Measurements from ENCODE around the gene TBCB.

The TBCB gene

DNA sequence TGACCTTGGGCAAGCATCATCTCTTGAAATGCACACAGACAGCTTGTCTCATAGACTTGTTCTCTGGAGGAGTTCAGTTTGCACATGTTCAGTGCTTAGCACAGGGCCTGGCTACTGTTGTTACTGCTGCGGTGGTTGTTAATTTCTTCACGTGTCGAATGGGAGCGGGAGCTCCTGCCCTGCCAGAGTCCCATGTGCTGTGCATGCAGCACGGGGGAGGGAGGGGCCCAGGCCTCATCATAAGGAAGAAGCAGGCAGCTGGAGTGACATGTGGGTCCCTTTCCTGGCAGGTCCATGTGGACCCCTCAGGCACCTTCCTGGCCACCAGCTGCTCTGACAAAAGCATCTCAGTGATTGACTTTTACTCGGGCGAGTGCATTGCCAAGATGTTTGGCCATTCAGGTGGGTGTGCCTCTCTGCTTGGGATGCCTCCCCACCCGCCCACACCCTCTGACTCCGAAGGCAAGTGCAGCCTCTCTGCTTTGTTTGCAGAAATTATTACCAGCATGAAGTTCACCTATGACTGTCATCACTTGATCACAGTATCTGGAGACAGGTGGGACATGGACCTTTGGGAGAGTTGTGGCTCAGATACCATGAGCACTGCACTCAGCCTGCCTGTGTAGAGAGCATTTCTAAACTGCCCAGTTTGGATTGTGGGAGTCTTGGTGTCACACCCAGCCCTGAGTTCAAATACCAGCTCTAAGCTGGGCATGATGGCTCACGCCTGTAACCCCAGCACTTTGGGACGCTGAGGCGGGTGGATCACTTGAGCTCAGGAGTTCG is 24.2 kb upstream of the TBCB start:
- no peak for DNase-seq (ENCODE audit: low spot score)
- TF ChIP-seq, protein P1, sequence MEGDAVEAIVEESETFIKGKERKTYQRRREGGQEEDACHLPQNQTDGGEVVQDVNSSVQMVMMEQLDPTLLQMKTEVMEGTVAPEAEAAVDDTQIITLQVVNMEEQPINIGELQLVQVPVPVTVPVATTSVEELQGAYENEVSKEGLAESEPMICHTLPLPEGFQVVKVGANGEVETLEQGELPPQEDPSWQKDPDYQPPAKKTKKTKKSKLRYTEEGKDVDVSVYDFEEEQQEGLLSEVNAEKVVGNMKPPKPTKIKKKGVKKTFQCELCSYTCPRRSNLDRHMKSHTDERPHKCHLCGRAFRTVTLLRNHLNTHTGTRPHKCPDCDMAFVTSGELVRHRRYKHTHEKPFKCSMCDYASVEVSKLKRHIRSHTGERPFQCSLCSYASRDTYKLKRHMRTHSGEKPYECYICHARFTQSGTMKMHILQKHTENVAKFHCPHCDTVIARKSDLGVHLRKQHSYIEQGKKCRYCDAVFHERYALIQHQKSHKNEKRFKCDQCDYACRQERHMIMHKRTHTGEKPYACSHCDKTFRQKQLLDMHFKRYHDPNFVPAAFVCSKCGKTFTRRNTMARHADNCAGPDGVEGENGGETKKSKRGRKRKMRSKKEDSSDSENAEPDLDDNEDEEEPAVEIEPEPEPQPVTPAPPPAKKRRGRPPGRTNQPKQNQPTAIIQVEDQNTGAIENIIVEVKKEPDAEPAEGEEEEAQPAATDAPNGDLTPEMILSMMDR (IDR thresholded peaks at IDR 0.05), result no peak
- no peak overlapping the region for H3K27ac ChIP-seq
- H3K4me3 ChIP-seq, result no peak overlapping the region

DNA sequence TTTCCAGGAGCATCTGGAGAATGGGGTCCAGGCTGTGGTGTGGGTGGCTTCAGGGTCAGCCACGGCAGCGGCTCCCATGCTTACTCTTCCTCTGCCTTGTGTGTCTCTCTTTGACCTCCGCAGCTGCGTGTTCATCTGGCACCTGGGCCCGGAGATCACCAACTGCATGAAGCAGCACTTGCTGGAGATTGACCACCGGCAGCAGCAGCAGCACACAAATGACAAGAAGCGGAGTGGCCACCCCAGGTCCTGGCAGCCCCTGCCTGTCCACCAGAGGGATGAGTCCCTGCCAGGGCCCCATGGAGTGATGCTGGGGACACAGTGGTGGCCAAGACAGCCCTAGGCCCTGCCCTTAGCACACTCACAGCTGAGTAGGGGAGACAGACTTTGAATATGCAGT is 22.7 kb upstream of the TBCB start:
- Histone ChIP-seq H3K27ac (no peak overlapping the region), H3K4me3 (no peak overlapping the region)
- TF ChIP-seq, protein P1 (IDR thresholded peaks at IDR 0.05), result no peak
- no peak for DNase-seq (ENCODE audit: low spot score)

DNA sequence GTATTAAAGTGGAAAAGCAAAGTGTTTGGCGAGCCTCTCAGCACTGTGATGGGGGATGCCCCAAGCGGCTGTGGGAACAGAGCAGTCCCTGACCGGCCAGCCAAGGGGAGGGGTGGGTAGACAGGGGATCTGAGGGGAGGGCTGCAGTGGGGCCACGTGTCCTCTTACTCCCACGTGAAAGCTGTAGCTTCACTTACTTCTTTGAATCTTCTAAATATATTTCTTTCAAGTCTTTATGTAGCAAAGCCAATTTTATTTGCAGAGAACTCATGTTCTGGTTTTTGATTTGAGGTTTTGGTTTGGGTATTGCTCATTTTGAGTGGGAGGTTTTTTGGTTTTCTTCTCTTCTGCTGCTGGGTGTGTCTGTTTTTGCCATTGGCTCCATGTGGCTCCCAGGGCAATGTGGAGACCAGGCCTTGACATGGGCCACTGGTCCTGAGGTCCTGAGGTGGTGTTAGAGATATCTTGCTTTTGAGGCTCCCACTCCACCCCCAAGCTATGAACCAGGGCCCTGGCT is 22.1 kb upstream of the TBCB start:
- TF ChIP-seq, protein P1 (IDR thresholded peaks at IDR 0.05), result no peak
- no peak overlapping the region for H3K4me3 ChIP-seq
- no peak overlapping the region for H3K27ac ChIP-seq
- no peak for DNase-seq (ENCODE audit: low spot score)

DNA sequence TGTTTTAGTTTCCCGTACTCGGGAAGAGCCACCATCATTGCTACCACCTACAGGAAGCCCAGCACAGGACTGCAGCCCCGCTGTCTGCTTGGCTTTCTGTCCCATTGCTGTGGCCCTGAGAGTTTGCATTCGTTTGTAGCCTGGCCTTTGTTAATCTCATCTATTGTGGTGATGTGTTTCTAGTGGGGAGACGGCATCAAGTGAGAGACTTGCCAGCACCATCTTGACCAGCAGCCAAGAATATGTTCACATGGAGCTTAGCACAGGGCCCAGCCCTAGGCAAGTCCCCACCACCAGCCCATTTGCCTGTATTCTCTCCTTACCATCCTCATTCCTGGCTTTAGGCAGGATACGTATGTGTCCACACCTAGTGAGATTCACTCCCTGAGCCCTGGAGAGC is 21.6 kb upstream of the TBCB start:
- TF ChIP-seq, protein P1 (IDR thresholded peaks at IDR 0.05), result no peak
- H3K4me3 ChIP-seq, result no peak overlapping the region
- H3K27ac ChIP-seq, result no peak overlapping the region
- DNase-seq (ENCODE audit: low spot score), result no peak

DNA sequence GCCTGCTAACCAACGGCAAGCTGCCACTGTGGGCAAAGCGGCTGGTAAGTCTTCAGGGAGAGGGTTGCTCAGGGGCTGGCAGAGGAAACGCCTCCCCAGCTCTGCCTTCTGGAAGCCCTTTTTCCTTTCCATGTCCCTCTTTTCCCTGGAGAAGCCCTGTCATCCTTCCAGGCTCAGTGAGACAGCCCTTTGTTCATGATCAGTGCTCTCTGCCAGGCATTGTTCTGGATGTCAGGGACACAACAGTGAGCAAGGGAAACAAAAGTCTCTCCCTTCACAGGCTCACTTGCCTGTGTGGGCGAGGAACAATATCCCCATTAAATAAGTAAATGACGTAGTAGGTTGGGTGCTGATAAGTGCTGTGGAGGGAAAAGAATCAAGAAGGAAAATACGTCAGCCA is 18.2 kb upstream of the TBCB start:
- DNase-seq (ENCODE audit: low spot score), result no peak
- no peak overlapping the region for H3K4me3 ChIP-seq
- H3K27ac ChIP-seq, result peak overlapping the region in 1 of 2 donors; percentile 21
- TF ChIP-seq, protein P1 (IDR thresholded peaks at IDR 0.05), result no peak

DNA sequence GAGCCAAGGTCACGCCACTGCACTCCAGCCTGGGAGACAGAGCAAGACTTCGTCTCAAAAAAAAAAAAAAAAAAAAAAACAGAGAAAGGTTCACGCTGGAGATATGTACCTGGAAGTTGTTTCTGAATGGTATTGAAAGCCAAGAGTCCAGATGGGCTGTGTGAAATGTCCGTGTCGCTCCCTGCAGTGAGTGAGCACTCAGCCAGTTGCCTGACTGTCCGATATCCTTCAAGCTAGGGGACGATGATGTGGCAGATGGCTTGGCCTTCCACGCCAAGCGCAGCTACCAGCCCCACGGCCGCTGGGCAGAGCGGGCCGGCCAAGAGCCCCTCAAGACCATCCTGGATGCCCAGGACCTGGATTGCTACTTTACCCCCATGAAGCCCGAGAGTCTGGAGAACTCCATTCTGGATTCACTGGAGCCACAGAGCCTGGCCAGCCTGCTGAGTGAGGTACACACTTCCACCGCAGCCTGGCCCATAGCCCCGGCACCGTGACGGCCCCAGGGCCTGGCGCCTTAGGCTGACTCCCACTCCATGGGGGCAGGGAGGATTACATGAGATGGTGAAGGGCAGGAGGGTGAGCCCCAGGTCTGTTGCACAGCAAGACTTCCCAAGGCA is 16.0 kb upstream of the TBCB start:
- H3K4me3 ChIP-seq, result no peak overlapping the region
- no peak overlapping the region for H3K27ac ChIP-seq
- no peak for DNase-seq (ENCODE audit: low spot score)
- TF ChIP-seq, protein P1 (IDR thresholded peaks at IDR 0.05), result no peak

DNA sequence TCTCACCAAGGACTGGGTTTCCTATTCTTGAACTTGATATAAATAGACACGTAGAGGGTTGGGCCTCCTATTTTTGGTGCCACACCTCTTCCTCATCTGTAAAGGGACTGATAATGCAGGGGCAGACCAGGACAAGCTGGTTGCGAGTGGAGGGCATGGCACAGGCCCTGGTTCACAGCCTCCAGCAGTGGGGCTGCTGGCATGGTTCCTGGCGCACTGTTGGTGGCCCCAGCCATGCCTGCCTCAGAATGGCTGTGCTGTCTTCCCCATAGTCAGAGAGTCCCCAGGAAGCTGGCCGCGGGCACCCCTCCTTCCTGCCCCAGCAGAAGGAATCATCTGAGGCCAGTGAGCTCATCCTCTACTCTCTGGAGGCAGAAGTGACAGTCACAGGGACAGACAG is 14.8 kb upstream of the TBCB start:
- Histone ChIP-seq H3K4me3 (no peak overlapping the region), H3K27ac (no peak overlapping the region)
- DNase-seq (ENCODE audit: low spot score), result no peak

More for the DNA sequence above, 14.8 kb upstream of the TBCB start:
- TF ChIP-seq, protein P1 (IDR thresholded peaks at IDR 0.05), result no peak

Measured in coronary artery (tissue), 2 donors.